OCI-LY7 (cell line): Measurements from ENCODE around the gene PLS3. TPM values are rescaled to one million over a fixed set of nuclear protein-coding genes. Genes with fewer than 3 reads are reported as not detected.

ENCODE experiments used
- BruUV-seq: library from RNA; stranded (reverse); fragments of 400-500 nt; replicated peaks from 2 replicates; lab custom pipeline; 2021; lab: Mats Ljungman, UMichigan
- CTCF ChIA-PET: fragments of 300-600 bp; sonication (Branson Sonifier 250); formaldehyde crosslinking; loops from one replicate; lab custom pipeline; 2022; ENCODE audit warnings: antibody characterized with exemption; ENCODE audit not compliant: unreplicated experiment; lab: Charles Lee
- POLR2A ChIA-PET: fragments of 300-600 bp; sonication (Branson Sonifier 250); formaldehyde crosslinking; loops from one replicate; lab custom pipeline; 2022; ENCODE audit warnings: antibody characterized with exemption; lab: Charles Lee
- DNase-seq: peaks from one replicate; pipeline ENCODE4 v3.0.0-alpha.2; 2015; ENCODE audit warnings: low spot score
- H2AFZ ChIP-seq: fragments of 200-600 bp; sonication (generic), shearing (Covaris generic); 2 replicates; pipeline ENCODE4 v1.6.1; 2014; ENCODE audit warnings: mild to moderate bottlenecking, antibody characterized with exemption, low read length, moderate library complexity
- H3K27ac ChIP-seq: fragments of 200-600 bp; sonication (generic); 2 replicates; pipeline ENCODE4 v1.5.1; 2014; ENCODE audit warnings: mixed run types, low read depth, mild to moderate bottlenecking, moderate library complexity, low read length, inconsistent platforms; ENCODE audit not compliant: poor library complexity, severe bottlenecking
- H3K36me3 ChIP-seq: fragments of 200-600 bp; sonication (generic); 2 replicates; pipeline ENCODE4 v1.6.1; 2014; ENCODE audit warnings: mild to moderate bottlenecking, antibody characterized with exemption, low read length, moderate library complexity, mixed read lengths; ENCODE audit not compliant: insufficient read depth
- H3K4me1 ChIP-seq: fragments of 200-600 bp; sonication (generic); 2 replicates; pipeline ENCODE4 v1.5.1; 2014; ENCODE audit warnings: mild to moderate bottlenecking, low read length; ENCODE audit not compliant: insufficient read depth, poor library complexity, severe bottlenecking
- H3K4me2 ChIP-seq: fragments of 200-600 bp; sonication (generic); 2 replicates; pipeline ENCODE4 v1.6.1; 2014; ENCODE audit warnings: mild to moderate bottlenecking, low read length
- H3K4me3 ChIP-seq: fragments of 200-600 bp; sonication (generic); 2 replicates; pipeline ENCODE4 v1.5.1; 2014; ENCODE audit warnings: mild to moderate bottlenecking, low read depth, low read length; ENCODE audit not compliant: poor library complexity, severe bottlenecking
- H3K79me2 ChIP-seq: fragments of 200-600 bp; sonication (generic); 2 replicates; pipeline ENCODE4 v1.6.1; 2016; ENCODE audit warnings: low read depth, mild to moderate bottlenecking, low read length, moderate library complexity, mixed read lengths; ENCODE audit not compliant: insufficient read depth
- H3K9me2 ChIP-seq: fragments of 200-600 bp; sonication (generic); 2 replicates; pipeline ENCODE4 v1.6.1; 2016; ENCODE audit warnings: mild to moderate bottlenecking, low read length, mixed read lengths; ENCODE audit not compliant: insufficient read depth
- H3K9me3 ChIP-seq: fragments of 200-600 bp; sonication (generic); 2 replicates; pipeline ENCODE4 v1.6.1; 2014; ENCODE audit warnings: mild to moderate bottlenecking, mixed run types, low read length, mixed read lengths
- H4K20me1 ChIP-seq: fragments of 200-600 bp; sonication (generic); 2 replicates; pipeline ENCODE4 v1.6.1; 2014; ENCODE audit warnings: mild to moderate bottlenecking, antibody characterized with exemption, low read length, moderate library complexity, mixed read lengths; ENCODE audit not compliant: insufficient read depth
- CTCF ChIP-seq: fragments of 200-600 bp; sonication (generic); conservative IDR thresholded peaks from 2 replicates; pipeline ENCODE4 v1.5.1; 2014; ENCODE audit warnings: mild to moderate bottlenecking, antibody characterized with exemption, low read length, moderate library complexity, mixed read lengths
- EZH2phosphoT487 ChIP-seq: fragments of 200-600 bp; sonication (generic); IDR thresholded peaks from 2 replicates; pipeline ENCODE4 v1.6.1; 2018; ENCODE audit warnings: low read depth, borderline replicate concordance, mild to moderate bottlenecking, mixed run types, antibody characterized with exemption, low read length, moderate library complexity, mixed read lengths
- intact Hi-C: fragments of 100-400 bp; cut with micrococcal nuclease; formaldehyde crosslinking; loops from one replicate; pipeline ENCODE4 v1.10.0; 2022; ENCODE audit not compliant: unreplicated experiment
- total RNA-seq, 2 experiments: library from RNA; depleted of rRNA in 1 of 2; stranded (reverse); fragments of >200 nt in 1 of 2; shearing (Covaris generic) in 1 of 2; gene quantifications; 2 replicates each; pipeline ENCODE4 v1.2.3, GENCODE V29; 2014 to 2022

Gene PLS3
- total RNA-seq, 2 experiments from 2014 or later, result not detected

GRCh38 chrX:115665122-115665521 is 104.1 kb downstream of the PLS3 start:
- no peak for TF ChIP-seq EZH2phosphoT487
- no peak for TF ChIP-seq CTCF
- H3K27ac ChIP-seq, result no peak overlapping the region
- H3K36me3 ChIP-seq, result no peaks in the 10 kb centered on the region
- H3K4me3 ChIP-seq, result no peak overlapping the region
- no peaks in the 10 kb centered on the region for H3K9me2 ChIP-seq
- H3K4me2 ChIP-seq, result no peak overlapping the region
- intact Hi-C loops, result no loop called here
- no peaks in the 10 kb centered on the region for H3K79me2 ChIP-seq
- no peaks in the 10 kb centered on the region for H3K4me1 ChIP-seq
- no peaks in the 10 kb centered on the region for H4K20me1 ChIP-seq
- no peaks in the 10 kb centered on the region for H3K9me3 ChIP-seq
- no peak overlapping the region for H2AFZ ChIP-seq
- POLR2A ChIA-PET, result no interaction called here
- BruUV-seq, result no TSS peak
- CTCF ChIA-PET, result no interaction called here
- DNase-seq, result no peak

- POLR2A ChIA-PET, result no interaction called here
- no peak overlapping the region for H3K4me2 ChIP-seq
Observed at GRCh38 chrX:115679460-115679859, 118.5 kb downstream of the PLS3 start.

GRCh38 chrX:115687595-115687994 is 126.6 kb downstream of the PLS3 start:
- no TSS peak for BruUV-seq
- Histone ChIP-seq H3K4me2 (no peak overlapping the region), H2AFZ (no peak overlapping the region), H3K9me3 (no peaks in the 10 kb centered on the region), H3K4me3 (no peak overlapping the region), H4K20me1 (no peaks in the 10 kb centered on the region), H3K4me1 (no peaks in the 10 kb centered on the region), H3K9me2 (no peaks in the 10 kb centered on the region), H3K79me2 (no peaks in the 10 kb centered on the region), H3K27ac (no peak overlapping the region), H3K36me3 (no peaks in the 10 kb centered on the region)
- no peak for DNase-seq
- ChIA-PET CTCF (no interaction called here), POLR2A (no interaction called here)
- intact Hi-C loops, result no loop called here
- TF ChIP-seq EZH2phosphoT487, result no peak
- no peak for TF ChIP-seq CTCF

More at GRCh38 chrX:115679460-115679859, 118.5 kb downstream of the PLS3 start:
- Histone ChIP-seq H3K36me3 (no peaks in the 10 kb centered on the region), H3K4me3 (no peak overlapping the region), H3K9me2 (no peaks in the 10 kb centered on the region), H3K27ac (no peak overlapping the region), H4K20me1 (no peaks in the 10 kb centered on the region), H2AFZ (no peak overlapping the region), H3K79me2 (no peaks in the 10 kb centered on the region), H3K4me1 (no peaks in the 10 kb centered on the region), H3K9me3 (no peaks in the 10 kb centered on the region)
- TF ChIP-seq EZH2phosphoT487, result no peak
- no peak for TF ChIP-seq CTCF
- CTCF ChIA-PET, result no interaction called here
- BruUV-seq, result no TSS peak
- no peak for DNase-seq
- intact Hi-C loops, result no loop called here
